ENCODE data around the gene PDGFB. TPM values are rescaled to one million over a fixed set of nuclear protein-coding genes. Genes with fewer than 3 reads are reported as not detected.
A peak's percentile ranks its signal among the peaks of the same experiment; 100 is the strongest.

Gene PDGFB
- total and polyA plus RNA-seq, 9 of the 15 experiments (the other 6 are each of a cell fraction or from before 2014, with no cell fraction given), result 0.07 to 4.0 (median 0.48) TPM; not detected in 1

- TF ChIP-seq ZNF583 (CRISPR knock-in tag; IDR thresholded peaks at IDR 0.05) (no peak), BRD4 (IDR thresholded peaks at IDR 0.05) (no peak), ZNF740 (CRISPR knock-in tag; IDR thresholded peaks at IDR 0.05) (no peak), ZNF740 (tag; IDR thresholded peaks at IDR 0.05) (no peak), KAT2B (IDR thresholded peaks at IDR 0.05; ENCODE audit: low read depth, low read length) (no peak), MNT (conservative IDR thresholded peaks at IDR 0.05) (no peak), TCF15 (CRISPR knock-in tag; IDR thresholded peaks at IDR 0.05) (no peak), ZNF717 (CRISPR knock-in tag; IDR thresholded peaks at IDR 0.05) (no peak), THAP7 (CRISPR knock-in tag; IDR thresholded peaks at IDR 0.05) (no peak), ADNP (tag; IDR thresholded peaks at IDR 0.05) (peak; percentile 75; the same call in 1 of the 2 replicates), ZNF354B (CRISPR knock-in tag; IDR thresholded peaks at IDR 0.05) (no peak), FUS (optimal IDR thresholded peaks at IDR 0.05; ENCODE audit: low read depth, low read length) (no peak), MTA2 (IDR thresholded peaks at IDR 0.05; ENCODE audit: low read depth) (peak; percentile 42; the same call in 1 of the 2 replicates), YY1 (IDR thresholded peaks at IDR 0.05; ENCODE audit: borderline replicate concordance in 1 of 3, control insufficient read depth in 1 of 3, extremely low read depth in 1 of 3, insufficient read depth in 3 of 3, insufficient read length in 1 of 3, insufficient replicate concordance in 2 of 3, low read depth in 1 of 3, low read length in 2 of 3) (no peak), ETS1 (conservative IDR thresholded peaks at IDR 0.05; ENCODE audit: control insufficient read depth, low read depth, low read length) (no peak), LEF1 (IDR thresholded peaks at IDR 0.05) (no peak), MYC (IDR thresholded peaks at IDR 0.05; ENCODE audit: low read depth, low read length) (no peak), MYC (CRISPR knock-in tag; IDR thresholded peaks at IDR 0.05; ENCODE audit: borderline replicate concordance, low read depth) (no peak), ZNF143 (CRISPR knock-in tag; IDR thresholded peaks at IDR 0.05) (no peak), MAFG (tag; conservative IDR thresholded peaks at IDR 0.05) (0 out of 2 replicates have a peak, but pooled peaks have one; percentile 16)
Measured at GRCh38 chr22:39273950-39274887, 29.4 kb upstream of the PDGFB start (continued).

All from K562 (cell line).